ENCODE results near the gene OR6J1.
"Not testable (repeated sequence)": the region's sequence is repeated elsewhere in the genome, so short reads cannot be mapped to it uniquely, and the experiment has no call there.

OR6J1 gene

GRCh38 chr14:22644305-22644635 lies at the start of gene OR6J1:
OR6J1 (minus strand) TSS chr14:22644352; CDS start chr14:22634811, 9,541 bp downstream.
- DNase-seq: no peak

GRCh38 chr14:22692194-22692593 lies 48.0 kb upstream of the OR6J1 start:
- DNase-seq: no peak

GRCh38 chr14:22691171-22691570 lies 47.0 kb upstream of the OR6J1 start:
- DNase-seq: peak; percentile 84

- peak; percentile 93 for DNase-seq
Measured at GRCh38 chr14:22689199-22689598, 45.0 kb upstream of the OR6J1 start.

GRCh38 chr14:22687969-22688368 lies 43.8 kb upstream of the OR6J1 start:
- not testable (repeated sequence) for DNase-seq

- not testable (repeated sequence) for DNase-seq
Measured at GRCh38 chr14:22686176-22686611, 42.0 kb upstream of the OR6J1 start.

- no peak for DNase-seq
Measured at GRCh38 chr14:22685467-22685866, 41.3 kb upstream of the OR6J1 start.

GRCh38 chr14:22683428-22683827 lies 39.3 kb upstream of the OR6J1 start:
- DNase-seq: not testable (repeated sequence)

- DNase-seq: no peak
Measured at GRCh38 chr14:22678221-22678620, 34.1 kb upstream of the OR6J1 start.

GRCh38 chr14:22677551-22677950 lies 33.4 kb upstream of the OR6J1 start:
- DNase-seq: not testable (repeated sequence)

GRCh38 chr14:22671622-22672021 lies 27.5 kb upstream of the OR6J1 start:
- no peak for DNase-seq

- DNase-seq: no peak
Measured at GRCh38 chr14:22668863-22669262, 24.7 kb upstream of the OR6J1 start.

GRCh38 chr14:22668417-22668816 lies 24.3 kb upstream of the OR6J1 start:
- DNase-seq: peak; percentile 75

GRCh38 chr14:22667881-22668280 lies 23.7 kb upstream of the OR6J1 start:
- DNase-seq: no peak

GRCh38 chr14:22666203-22666893 lies 22.2 kb upstream of the OR6J1 start:
- no peak for DNase-seq

- peak; percentile 17 for DNase-seq
Measured at GRCh38 chr14:22664261-22664660, 20.1 kb upstream of the OR6J1 start.

GRCh38 chr14:22660654-22661053 lies 16.5 kb upstream of the OR6J1 start:
- DNase-seq: no peak

GRCh38 chr14:22658946-22659345 lies 14.8 kb upstream of the OR6J1 start:
- no peak for DNase-seq

GRCh38 chr14:22657861-22658260 lies 13.7 kb upstream of the OR6J1 start:
- peak; percentile 55 for DNase-seq

GRCh38 chr14:22656945-22657731 lies 13.0 kb upstream of the OR6J1 start:
- peak; percentile 94 for DNase-seq

- no peak for DNase-seq
Measured at GRCh38 chr14:22656226-22656625, 12.1 kb upstream of the OR6J1 start.

- peak; percentile 87 for DNase-seq
Measured at GRCh38 chr14:22653012-22653621, 9.0 kb upstream of the OR6J1 start.

- DNase-seq: no peak
Measured at GRCh38 chr14:22651586-22651985, 7.4 kb upstream of the OR6J1 start.

- DNase-seq: peak; percentile 67
Measured at GRCh38 chr14:22650960-22651521, 6.9 kb upstream of the OR6J1 start.

Measured in fibroblast of upper back skin (primary cell).